ENCODE results near the gene TCF7.

- TF ChIP-seq CTCF (IDR thresholded peaks at IDR 0.05) (no peak), POLR2A (IDR thresholded peaks at IDR 0.05) (no peak)
Observed at GRCh38 chr5:134088291-134088690, 26.2 kb upstream of the TCF7 start.
